ENCODE results near the gene PLXND1.

DNA sequence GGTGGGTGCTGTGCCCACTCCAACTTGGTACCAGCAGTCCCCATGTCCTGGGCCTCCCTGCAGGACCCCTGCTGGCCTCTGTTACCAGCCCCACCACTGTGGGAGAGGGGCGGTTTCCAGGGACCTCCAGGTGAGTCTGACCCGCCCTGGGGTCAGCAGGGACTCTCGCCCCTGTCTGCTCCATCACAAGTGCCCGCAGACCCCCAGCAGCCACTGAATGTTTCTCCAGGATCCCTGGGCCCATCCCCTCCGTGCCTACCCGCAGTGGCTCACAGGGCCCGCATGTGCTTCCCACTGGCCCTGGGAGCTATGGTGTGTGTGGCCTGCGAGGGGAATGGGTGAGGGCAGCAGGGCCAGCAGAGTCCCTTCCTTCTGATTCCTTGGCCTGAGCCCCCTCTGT, 87.9 kb downstream of the PLXND1 start:
- TF ChIP-seq, protein P1, sequence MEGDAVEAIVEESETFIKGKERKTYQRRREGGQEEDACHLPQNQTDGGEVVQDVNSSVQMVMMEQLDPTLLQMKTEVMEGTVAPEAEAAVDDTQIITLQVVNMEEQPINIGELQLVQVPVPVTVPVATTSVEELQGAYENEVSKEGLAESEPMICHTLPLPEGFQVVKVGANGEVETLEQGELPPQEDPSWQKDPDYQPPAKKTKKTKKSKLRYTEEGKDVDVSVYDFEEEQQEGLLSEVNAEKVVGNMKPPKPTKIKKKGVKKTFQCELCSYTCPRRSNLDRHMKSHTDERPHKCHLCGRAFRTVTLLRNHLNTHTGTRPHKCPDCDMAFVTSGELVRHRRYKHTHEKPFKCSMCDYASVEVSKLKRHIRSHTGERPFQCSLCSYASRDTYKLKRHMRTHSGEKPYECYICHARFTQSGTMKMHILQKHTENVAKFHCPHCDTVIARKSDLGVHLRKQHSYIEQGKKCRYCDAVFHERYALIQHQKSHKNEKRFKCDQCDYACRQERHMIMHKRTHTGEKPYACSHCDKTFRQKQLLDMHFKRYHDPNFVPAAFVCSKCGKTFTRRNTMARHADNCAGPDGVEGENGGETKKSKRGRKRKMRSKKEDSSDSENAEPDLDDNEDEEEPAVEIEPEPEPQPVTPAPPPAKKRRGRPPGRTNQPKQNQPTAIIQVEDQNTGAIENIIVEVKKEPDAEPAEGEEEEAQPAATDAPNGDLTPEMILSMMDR (conservative IDR thresholded peaks at IDR 0.05 in 1 of 2, IDR thresholded peaks at IDR 0.05 in 1 of 2; ENCODE audit: extremely low read depth in 1 of 2, insufficient read depth in 1 of 2, low read depth in 1 of 2, low read length in 2 of 2): no peak
- TF ChIP-seq EZH2 (IDR thresholded peaks at IDR 0.05; ENCODE audit: borderline replicate concordance, low read length): no peak
